ENCODE results near the gene ALG11.

- peak; percentile 42 to 52 for TF ChIP-seq CTCF (conservative IDR thresholded peaks at IDR 0.05; ENCODE audit: low read depth in 2 of 2)
- no peak for TF ChIP-seq EZH2 (IDR thresholded peaks at IDR 0.05; ENCODE audit: low read depth, unreplicated experiment)
- TF ChIP-seq NANOG (IDR thresholded peaks at IDR 0.05; ENCODE audit: borderline replicate concordance): no peak
- no peak for TF ChIP-seq POLR2AphosphoS5 (IDR thresholded peaks at IDR 0.05; ENCODE audit: low read depth)
- TF ChIP-seq REST (IDR thresholded peaks at IDR 0.05; ENCODE audit: unreplicated experiment): no peak
- no peak for TF ChIP-seq ZNF114 (CRISPR knock-in tag; IDR thresholded peaks at IDR 0.05)
Measured at GRCh38 chr13:52026246-52026626, 14.0 kb downstream of the ALG11 start.
